SKM-1 treated with dmso at 0.1 percent for 144 hours (cell line): ENCODE measurements around the gene CYP2J2.
"Not testable (repeated sequence)": the region's sequence is repeated elsewhere in the genome, so short reads cannot be mapped to it uniquely, and the experiment has no call there.

Source experiments
- DNase-seq: peaks from one replicate; lab custom pipeline; 2025; ENCODE audit not compliant: unreplicated experiment; lab: John Stamatoyannopoulos, UW

CYP2J2 gene

DNA sequence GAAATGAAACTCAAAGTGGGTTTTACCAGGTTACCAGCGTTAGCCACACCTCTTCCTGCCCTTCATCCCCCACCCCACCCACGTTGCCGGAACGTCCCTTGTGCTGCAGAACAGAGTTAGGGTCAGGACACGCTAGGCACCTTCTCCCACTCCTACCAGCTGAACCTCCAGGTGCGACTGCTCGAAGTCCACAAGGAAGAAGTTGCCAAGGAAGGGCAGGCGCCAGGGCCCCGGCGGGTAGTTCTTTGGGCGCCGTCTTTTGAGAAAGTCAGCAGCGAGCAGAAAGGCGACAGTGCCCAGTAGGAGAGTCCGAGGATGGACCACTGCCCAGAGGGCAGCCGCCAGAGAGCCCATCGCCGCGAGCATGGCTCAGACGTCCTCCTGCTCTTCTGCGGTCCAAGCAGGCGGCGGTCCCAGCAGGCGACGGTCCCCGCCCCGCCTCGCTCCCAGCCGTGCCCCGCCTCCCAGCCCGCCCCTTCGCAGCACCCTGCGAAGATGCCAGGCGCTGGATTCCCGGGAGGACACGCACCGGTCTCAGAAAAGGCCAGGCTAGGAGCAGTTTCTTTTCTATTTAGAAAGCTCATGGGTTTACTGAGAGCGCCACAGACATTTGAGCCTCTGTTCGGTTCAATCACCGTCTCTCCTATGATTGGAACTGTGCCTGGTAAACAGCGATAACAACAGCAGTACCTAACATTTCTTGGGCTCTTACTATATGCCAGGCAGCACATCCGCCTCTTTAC lies at the start of gene CYP2J2:
TSS of gene CYP2J2 (minus strand) at position 393 of the 743 bp plus-strand sequence. CDS start at position 366, 27 bp downstream.
- DNase-seq: no peak

- DNase-seq: no peak
Observed at GRCh38 chr1:59973719-59974118, 47.1 kb upstream of the CYP2J2 start.

GRCh38 chr1:59972216-59972927 lies 45.8 kb upstream of the CYP2J2 start:
- no peak for DNase-seq

GRCh38 chr1:59971464-59971911 lies 44.9 kb upstream of the CYP2J2 start:
- DNase-seq: peak; percentile 66

- DNase-seq: not testable (repeated sequence)
Observed at GRCh38 chr1:59969542-59970175, 43.1 kb upstream of the CYP2J2 start.

GRCh38 chr1:59968746-59969145 lies 42.2 kb upstream of the CYP2J2 start:
- DNase-seq: not testable (repeated sequence)

- no peak for DNase-seq
Observed at GRCh38 chr1:59967780-59968179, 41.2 kb upstream of the CYP2J2 start.

- DNase-seq: no peak
Observed at GRCh38 chr1:59967141-59967697, 40.6 kb upstream of the CYP2J2 start.

DNA sequence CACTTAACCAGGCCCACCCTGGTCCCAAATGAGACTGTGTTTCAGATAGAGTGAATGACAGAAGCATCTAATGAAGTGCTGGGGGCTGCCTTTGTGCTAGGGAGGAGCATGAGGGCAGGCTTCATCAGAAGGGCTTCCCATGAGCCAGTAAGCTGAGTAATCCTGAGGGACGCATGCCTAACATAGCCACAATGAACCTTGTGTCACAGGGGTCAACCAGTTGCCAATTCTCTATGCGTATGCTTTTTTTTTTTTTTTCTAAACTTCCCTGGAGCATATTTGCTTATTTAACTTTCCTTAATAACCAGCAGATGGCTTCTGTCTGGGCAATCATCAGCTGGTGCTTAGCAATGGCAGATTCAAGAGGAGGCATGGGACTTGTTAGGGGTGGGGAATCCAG lies 25.5 kb upstream of the CYP2J2 start:
- no peak for DNase-seq

- no peak for DNase-seq
Observed at GRCh38 chr1:59949648-59950047, 23.1 kb upstream of the CYP2J2 start.

DNA sequence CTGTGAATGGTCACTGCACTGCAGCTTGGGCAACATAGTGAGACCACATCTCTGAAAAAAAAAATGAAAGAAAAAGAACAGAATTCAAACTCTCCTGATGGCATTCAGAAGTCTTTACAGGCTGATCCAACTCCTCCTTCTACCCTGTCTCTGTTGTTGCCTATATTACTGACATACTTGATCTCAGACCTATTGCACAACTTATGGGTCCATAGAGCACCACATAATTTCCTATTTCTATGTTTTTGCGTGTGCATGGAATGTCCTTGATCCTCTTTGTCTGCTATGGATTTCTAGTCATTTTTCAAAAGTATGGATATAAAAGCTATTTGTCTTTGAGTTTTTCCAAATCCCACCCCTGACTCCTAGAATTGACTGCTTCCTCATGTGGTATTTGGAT lies 22.4 kb upstream of the CYP2J2 start:
- no peak for DNase-seq

- DNase-seq: peak; percentile 34
Observed at GRCh38 chr1:59947047-59947938, 20.7 kb upstream of the CYP2J2 start.

- no peak for DNase-seq
Observed at GRCh38 chr1:59945790-59946189, 19.2 kb upstream of the CYP2J2 start.

- no peak for DNase-seq
Observed at GRCh38 chr1:59939393-59939792, 12.8 kb upstream of the CYP2J2 start.

DNA sequence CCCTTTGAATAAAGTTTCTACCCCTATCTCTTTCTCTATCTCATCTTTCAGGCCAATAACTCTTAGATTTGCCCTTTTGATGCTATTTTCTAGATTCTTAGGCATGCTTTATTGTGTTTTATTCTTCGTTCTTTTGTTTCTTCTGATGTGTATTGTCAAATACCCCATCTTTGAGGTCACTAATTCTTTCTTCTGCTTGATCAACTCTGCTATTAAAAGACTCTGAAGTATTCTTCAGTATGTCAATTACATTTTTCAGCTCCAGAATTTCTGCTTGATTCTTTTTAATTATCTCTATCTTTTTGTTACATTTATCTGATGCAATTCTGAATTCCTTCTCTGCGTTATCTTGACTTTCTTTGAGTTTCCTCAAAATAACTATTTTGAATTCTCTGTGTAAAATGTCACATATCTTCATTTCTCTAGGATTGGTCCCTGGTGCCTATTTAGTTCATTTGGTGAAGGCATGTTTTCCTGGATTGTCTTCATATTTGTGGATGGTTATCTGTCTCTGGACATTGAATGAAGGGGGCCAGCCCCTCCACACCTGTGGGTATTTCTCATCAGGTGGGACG lies 11.2 kb upstream of the CYP2J2 start:
- DNase-seq: no peak

DNA sequence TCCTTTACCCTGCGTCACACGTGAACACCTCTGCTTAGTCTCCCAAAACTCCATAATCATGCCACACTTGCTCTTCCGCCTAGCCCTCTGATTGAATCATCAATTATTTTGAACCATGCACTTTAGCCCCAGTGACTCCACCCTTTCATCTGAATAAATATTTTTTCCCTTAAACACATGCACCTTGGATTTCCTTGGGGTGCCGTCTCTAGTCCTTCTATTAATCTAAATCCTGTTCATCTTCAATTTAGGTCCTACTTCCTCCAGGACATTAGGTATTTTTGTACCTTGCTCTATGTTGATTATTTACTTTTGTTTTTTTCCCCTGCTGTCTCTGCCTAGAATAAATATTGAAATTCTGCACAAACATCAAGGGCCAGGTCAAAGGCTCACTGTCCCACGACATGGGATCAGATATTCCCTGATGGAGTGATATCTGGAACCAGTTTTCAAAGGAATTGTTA lies 9.8 kb upstream of the CYP2J2 start:
- no peak for DNase-seq

GRCh38 chr1:59928996-59929395 lies 2.4 kb upstream of the CYP2J2 start:
- DNase-seq: no peak

DNA sequence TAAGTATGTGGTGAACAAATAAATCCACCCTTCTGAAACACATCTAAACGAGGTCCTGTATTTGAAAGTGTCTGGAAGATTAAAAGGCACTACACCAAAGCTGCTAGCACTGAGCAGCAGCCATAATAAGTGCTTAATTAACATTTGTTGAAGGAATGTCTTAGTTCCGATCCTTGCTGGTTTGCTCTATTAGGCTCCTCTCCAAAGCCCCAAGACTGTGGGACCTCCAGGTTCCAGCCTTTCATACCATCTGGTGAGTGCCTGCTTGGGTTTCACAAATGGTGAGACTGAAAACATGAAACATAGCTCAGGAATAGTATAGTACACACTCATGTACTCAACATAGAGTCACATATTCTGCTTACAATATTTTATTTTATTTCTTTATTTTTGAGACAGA lies 640 bp upstream of the CYP2J2 start:
- no peak for DNase-seq

GRCh38 chr1:59924653-59925052 lies 1.9 kb downstream of the CYP2J2 start:
- no peak for DNase-seq

GRCh38 chr1:59921258-59921899 lies 5.2 kb downstream of the CYP2J2 start:
- not testable (repeated sequence) for DNase-seq
